OCI-LY7 (cell line): ENCODE data around the gene LRRC10B. TPM values are rescaled to one million over a fixed set of nuclear protein-coding genes. Genes with fewer than 3 reads are reported as not detected.

Experiments
- Bru-seq: library from RNA; stranded (reverse); fragments of 400-500 nt; gene quantifications from one replicate; lab custom pipeline; 2021; lab: Mats Ljungman, UMichigan
- BruChase-seq, 2 experiments: library from RNA; stranded (reverse); fragments of 400-500 nt; gene quantifications; one replicate each; lab custom pipeline; 2021; lab: Mats Ljungman, UMichigan
- BruUV-seq: library from RNA; stranded (reverse); fragments of 400-500 nt; replicated peaks from 2 replicates; lab custom pipeline; 2021; lab: Mats Ljungman, UMichigan
- CTCF ChIA-PET: fragments of 300-600 bp; sonication (Branson Sonifier 250); formaldehyde crosslinking; loops from one replicate; lab custom pipeline; 2022; ENCODE audit warnings: antibody characterized with exemption; ENCODE audit not compliant: unreplicated experiment; lab: Charles Lee
- POLR2A ChIA-PET: fragments of 300-600 bp; sonication (Branson Sonifier 250); formaldehyde crosslinking; loops from one replicate; lab custom pipeline; 2022; ENCODE audit warnings: antibody characterized with exemption; lab: Charles Lee
- DNase-seq: peaks from one replicate; pipeline ENCODE4 v3.0.0-alpha.2; 2015; ENCODE audit warnings: low spot score
- H2AFZ ChIP-seq: fragments of 200-600 bp; sonication (generic), shearing (Covaris generic); 2 replicates; pipeline ENCODE4 v1.6.1; 2014; ENCODE audit warnings: mild to moderate bottlenecking, antibody characterized with exemption, low read length, moderate library complexity
- H3K27ac ChIP-seq: fragments of 200-600 bp; sonication (generic); 2 replicates; pipeline ENCODE4 v1.5.1; 2014; ENCODE audit warnings: mixed run types, low read depth, mild to moderate bottlenecking, moderate library complexity, low read length, inconsistent platforms; ENCODE audit not compliant: poor library complexity, severe bottlenecking
- H3K36me3 ChIP-seq: fragments of 200-600 bp; sonication (generic); 2 replicates; pipeline ENCODE4 v1.6.1; 2014; ENCODE audit warnings: mild to moderate bottlenecking, antibody characterized with exemption, low read length, moderate library complexity, mixed read lengths; ENCODE audit not compliant: insufficient read depth
- H3K4me1 ChIP-seq: fragments of 200-600 bp; sonication (generic); 2 replicates; pipeline ENCODE4 v1.5.1; 2014; ENCODE audit warnings: mild to moderate bottlenecking, low read length; ENCODE audit not compliant: insufficient read depth, poor library complexity, severe bottlenecking
- H3K4me2 ChIP-seq: fragments of 200-600 bp; sonication (generic); 2 replicates; pipeline ENCODE4 v1.6.1; 2014; ENCODE audit warnings: mild to moderate bottlenecking, low read length
- H3K4me3 ChIP-seq: fragments of 200-600 bp; sonication (generic); 2 replicates; pipeline ENCODE4 v1.5.1; 2014; ENCODE audit warnings: mild to moderate bottlenecking, low read depth, low read length; ENCODE audit not compliant: poor library complexity, severe bottlenecking
- H3K79me2 ChIP-seq: fragments of 200-600 bp; sonication (generic); 2 replicates; pipeline ENCODE4 v1.6.1; 2016; ENCODE audit warnings: low read depth, mild to moderate bottlenecking, low read length, moderate library complexity, mixed read lengths; ENCODE audit not compliant: insufficient read depth
- H3K9me2 ChIP-seq: fragments of 200-600 bp; sonication (generic); 2 replicates; pipeline ENCODE4 v1.6.1; 2016; ENCODE audit warnings: mild to moderate bottlenecking, low read length, mixed read lengths; ENCODE audit not compliant: insufficient read depth
- H3K9me3 ChIP-seq: fragments of 200-600 bp; sonication (generic); 2 replicates; pipeline ENCODE4 v1.6.1; 2014; ENCODE audit warnings: mild to moderate bottlenecking, mixed run types, low read length, mixed read lengths
- H4K20me1 ChIP-seq: fragments of 200-600 bp; sonication (generic); 2 replicates; pipeline ENCODE4 v1.6.1; 2014; ENCODE audit warnings: mild to moderate bottlenecking, antibody characterized with exemption, low read length, moderate library complexity, mixed read lengths; ENCODE audit not compliant: insufficient read depth
- CTCF ChIP-seq: fragments of 200-600 bp; sonication (generic); conservative IDR thresholded peaks from 2 replicates; pipeline ENCODE4 v1.5.1; 2014; ENCODE audit warnings: mild to moderate bottlenecking, antibody characterized with exemption, low read length, moderate library complexity, mixed read lengths
- EZH2phosphoT487 ChIP-seq: fragments of 200-600 bp; sonication (generic); IDR thresholded peaks from 2 replicates; pipeline ENCODE4 v1.6.1; 2018; ENCODE audit warnings: low read depth, borderline replicate concordance, mild to moderate bottlenecking, mixed run types, antibody characterized with exemption, low read length, moderate library complexity, mixed read lengths
- intact Hi-C: fragments of 100-400 bp; cut with micrococcal nuclease; formaldehyde crosslinking; loops from one replicate; pipeline ENCODE4 v1.10.0; 2022; ENCODE audit not compliant: unreplicated experiment
- long read RNA-seq: library from polyadenylated mRNA; stranded (forward); transcript quantifications from one replicate; pipeline ENCODE4 v2.0.0, GENCODE V29; 2022
- total RNA-seq, 2 experiments: library from RNA; depleted of rRNA in 1 of 2; stranded (reverse); fragments of >200 nt in 1 of 2; shearing (Covaris generic) in 1 of 2; gene quantifications; 2 replicates each; pipeline ENCODE4 v1.2.3, GENCODE V29; 2014 to 2022

LRRC10B gene
- total RNA-seq (2014; rRNA removed; shearing (Covaris generic)) (not detected in 2 replicates), total RNA-seq (2022) (not detected in 2 replicates), Bru-seq, nascent RNA (not detected), BruChase-seq, experiment 1, labeled RNA remaining after a 6-hour chase (not detected), BruChase-seq, experiment 2, labeled RNA remaining after a 2-hour chase (not detected)
- long read RNA-seq = 0 reads

- H2AFZ ChIP-seq = no peak within 1 kb of the TSS
- no peaks in the 10 kb centered on the region for H3K36me3 ChIP-seq
- no peak within 1 kb of the TSS for H3K4me2 ChIP-seq
- H3K9me2 ChIP-seq = no peaks in the 10 kb centered on the region
- TF ChIP-seq EZH2phosphoT487 (no peak), CTCF (no peak)
- no peak for DNase-seq
- no peak within 1 kb of the TSS for H3K4me3 ChIP-seq
- H3K27ac ChIP-seq = no peak within 1 kb of the TSS
- no peaks in the 10 kb centered on the region for H3K79me2 ChIP-seq
- ChIA-PET CTCF (no interaction called here), POLR2A (interaction anchor here (0.6 kb wide), 1 partner anchor 127 kb away, joined by 4 read pairs; no protein-coding TSS in a partner anchor)
- H3K4me1 ChIP-seq = no peaks in the 10 kb centered on the region
- H4K20me1 ChIP-seq = no peaks in the 10 kb centered on the region
- intact Hi-C loops = no loop called here
- no TSS peak for BruUV-seq
- no peaks in the 10 kb centered on the region for H3K9me3 ChIP-seq
Measured at GRCh38 chr11:61507962-61508861, at the start of gene LRRC10B. LRRC10B (plus strand) TSS chr11:61508749; CDS start chr11:61508999, 250 bp downstream.

GRCh38 chr11:61460474-61460881, 48.1 kb upstream of the LRRC10B start:
- TF ChIP-seq EZH2phosphoT487 (no peak), CTCF (no peak)
- H3K36me3 ChIP-seq = peaks cover 14% of the 10 kb centered on the region
- no peak overlapping the region for H3K4me3 ChIP-seq
- no peaks in the 10 kb centered on the region for H3K79me2 ChIP-seq
- no TSS peak for BruUV-seq
- H3K9me2 ChIP-seq = no peaks in the 10 kb centered on the region
- no peak overlapping the region for H3K4me2 ChIP-seq
- intact Hi-C loops = no loop called here
- ChIA-PET CTCF (no interaction called here), POLR2A (no interaction called here)
- no peaks in the 10 kb centered on the region for H3K4me1 ChIP-seq
- H2AFZ ChIP-seq = no peak overlapping the region
- no peaks in the 10 kb centered on the region for H3K9me3 ChIP-seq
- no peak for DNase-seq
- no peak overlapping the region for H3K27ac ChIP-seq
- no peaks in the 10 kb centered on the region for H4K20me1 ChIP-seq
